ENCODE data around the gene SCGB3A1.

Gene SCGB3A1

GRCh38 chr5:180602481-180603075 is 11.3 kb upstream of the SCGB3A1 start:
- no peak for TF ChIP-seq ZBTB7A (IDR thresholded peaks at IDR 0.05; ENCODE audit: low read depth)
- no peak for TF ChIP-seq CEBPB (IDR thresholded peaks at IDR 0.05)
- TF ChIP-seq TAF1 (IDR thresholded peaks at IDR 0.05; ENCODE audit: low read depth): no peak
- no peak for TF ChIP-seq TEAD4 (IDR thresholded peaks at IDR 0.05)
- no peak for TF ChIP-seq MAX (IDR thresholded peaks at IDR 0.05)
- no peak for TF ChIP-seq EP300 (IDR thresholded peaks at IDR 0.05; ENCODE audit: borderline replicate concordance)
- TF ChIP-seq REST (IDR thresholded peaks at IDR 0.05; ENCODE audit: low read depth): no peak
- no peak for TF ChIP-seq TCF12 (IDR thresholded peaks at IDR 0.05; ENCODE audit: low read depth)
- no peak for TF ChIP-seq YY1 (IDR thresholded peaks at IDR 0.05; ENCODE audit: low read depth)
- TF ChIP-seq NFIC (IDR thresholded peaks at IDR 0.05): no peak
- no peak for TF ChIP-seq EGR1 (IDR thresholded peaks at IDR 0.05)
- no peak for TF ChIP-seq FOXM1 (IDR thresholded peaks at IDR 0.05; ENCODE audit: borderline replicate concordance, low read depth)
- TF ChIP-seq USF1 (IDR thresholded peaks at IDR 0.05): no peak
- TF ChIP-seq RAD21 (IDR thresholded peaks at IDR 0.05; ENCODE audit: low read depth): no peak
- TF ChIP-seq CREB1 (IDR thresholded peaks at IDR 0.05; ENCODE audit: low read depth): no peak

GRCh38 chr5:180601591-180602480 is 10.5 kb upstream of the SCGB3A1 start:
- TF ChIP-seq TAF1 (IDR thresholded peaks at IDR 0.05; ENCODE audit: low read depth): no peak

- TF ChIP-seq FOXM1 (IDR thresholded peaks at IDR 0.05; ENCODE audit: borderline replicate concordance, low read depth) (no peak), CREB1 (IDR thresholded peaks at IDR 0.05; ENCODE audit: low read depth) (no peak), EGR1 (IDR thresholded peaks at IDR 0.05) (no peak), MAX (IDR thresholded peaks at IDR 0.05) (no peak), TAF1 (IDR thresholded peaks at IDR 0.05; ENCODE audit: low read depth) (no peak), YY1 (IDR thresholded peaks at IDR 0.05; ENCODE audit: low read depth) (no peak), RAD21 (IDR thresholded peaks at IDR 0.05; ENCODE audit: low read depth) (no peak), USF1 (IDR thresholded peaks at IDR 0.05) (no peak), ZBTB7A (IDR thresholded peaks at IDR 0.05; ENCODE audit: low read depth) (no peak), TEAD4 (IDR thresholded peaks at IDR 0.05) (no peak)
Measured at GRCh38 chr5:180600554-180601041, 9.3 kb upstream of the SCGB3A1 start.

GRCh38 chr5:180599981-180600553 is 8.8 kb upstream of the SCGB3A1 start:
- TF ChIP-seq YY1 (IDR thresholded peaks at IDR 0.05; ENCODE audit: low read depth) (no peak), ZBTB7A (IDR thresholded peaks at IDR 0.05; ENCODE audit: low read depth) (no peak), TEAD4 (IDR thresholded peaks at IDR 0.05) (no peak), EGR1 (IDR thresholded peaks at IDR 0.05) (no peak), MAX (IDR thresholded peaks at IDR 0.05) (no peak), FOXM1 (IDR thresholded peaks at IDR 0.05; ENCODE audit: borderline replicate concordance, low read depth) (no peak), CREB1 (IDR thresholded peaks at IDR 0.05; ENCODE audit: low read depth) (no peak), RAD21 (IDR thresholded peaks at IDR 0.05; ENCODE audit: low read depth) (no peak), TAF1 (IDR thresholded peaks at IDR 0.05; ENCODE audit: low read depth) (no peak), CEBPB (IDR thresholded peaks at IDR 0.05) (no peak)

GRCh38 chr5:180599590-180599914 is 8.3 kb upstream of the SCGB3A1 start:
- TF ChIP-seq REST (IDR thresholded peaks at IDR 0.05; ENCODE audit: low read depth) (no peak), FOXM1 (IDR thresholded peaks at IDR 0.05; ENCODE audit: borderline replicate concordance, low read depth) (no peak), YY1 (IDR thresholded peaks at IDR 0.05; ENCODE audit: low read depth) (no peak), RAD21 (IDR thresholded peaks at IDR 0.05; ENCODE audit: low read depth) (no peak), TCF12 (IDR thresholded peaks at IDR 0.05; ENCODE audit: low read depth) (no peak), TAF1 (IDR thresholded peaks at IDR 0.05; ENCODE audit: low read depth) (no peak), EGR1 (IDR thresholded peaks at IDR 0.05) (no peak), ZBTB7A (IDR thresholded peaks at IDR 0.05; ENCODE audit: low read depth) (no peak), USF1 (IDR thresholded peaks at IDR 0.05) (no peak), MAX (IDR thresholded peaks at IDR 0.05) (no peak), EP300 (IDR thresholded peaks at IDR 0.05; ENCODE audit: borderline replicate concordance) (no peak), CREB1 (IDR thresholded peaks at IDR 0.05; ENCODE audit: low read depth) (no peak)

Data from Ishikawa (cell line).